AG09319 (cell line): Measurements from ENCODE around the gene HS2ST1.

Experiments used
- DNase-seq: peaks from one replicate; pipeline ENCODE4 v3.0.0-alpha.2; 2010; ENCODE audit warnings: low read depth; ENCODE audit errors: extremely low read depth
- CTCF ChIP-seq: IDR thresholded peaks from 2 replicates; pipeline ENCODE4 v1.5.1; 2011; ENCODE audit warnings: low read depth, mild to moderate bottlenecking, inconsistent platforms, low read length, moderate library complexity

Gene HS2ST1

GRCh38 chr1:86925742-86926141, 11.3 kb downstream of the HS2ST1 start:
- TF ChIP-seq CTCF, result no peak
- no peak for DNase-seq

- DNase-seq, result no peak
- TF ChIP-seq CTCF, result no peak
Measured at GRCh38 chr1:86926883-86927282, 12.4 kb downstream of the HS2ST1 start.

DNA sequence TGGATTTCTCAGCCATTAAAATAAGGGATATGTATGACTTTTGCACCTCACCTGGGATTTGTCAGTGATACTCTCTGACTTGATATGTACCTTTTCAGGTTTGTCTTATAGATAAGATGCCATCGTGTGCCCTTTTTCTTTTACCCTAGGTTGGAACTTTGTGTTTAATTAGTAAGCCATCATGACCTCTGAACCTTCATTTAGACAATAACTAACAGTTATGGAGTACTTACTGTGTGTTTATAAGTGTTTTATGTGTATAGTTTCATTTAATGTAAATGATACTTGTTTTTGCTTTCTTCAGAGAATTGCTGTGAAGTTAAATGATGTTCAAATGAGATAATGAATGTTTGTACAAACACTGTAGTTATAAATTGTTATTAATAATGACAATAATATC, 14.4 kb downstream of the HS2ST1 start:
- no peak for DNase-seq
- TF ChIP-seq CTCF, result no peak

- DNase-seq, result no peak
Measured at GRCh38 chr1:86933051-86933450, 18.6 kb downstream of the HS2ST1 start.

DNA sequence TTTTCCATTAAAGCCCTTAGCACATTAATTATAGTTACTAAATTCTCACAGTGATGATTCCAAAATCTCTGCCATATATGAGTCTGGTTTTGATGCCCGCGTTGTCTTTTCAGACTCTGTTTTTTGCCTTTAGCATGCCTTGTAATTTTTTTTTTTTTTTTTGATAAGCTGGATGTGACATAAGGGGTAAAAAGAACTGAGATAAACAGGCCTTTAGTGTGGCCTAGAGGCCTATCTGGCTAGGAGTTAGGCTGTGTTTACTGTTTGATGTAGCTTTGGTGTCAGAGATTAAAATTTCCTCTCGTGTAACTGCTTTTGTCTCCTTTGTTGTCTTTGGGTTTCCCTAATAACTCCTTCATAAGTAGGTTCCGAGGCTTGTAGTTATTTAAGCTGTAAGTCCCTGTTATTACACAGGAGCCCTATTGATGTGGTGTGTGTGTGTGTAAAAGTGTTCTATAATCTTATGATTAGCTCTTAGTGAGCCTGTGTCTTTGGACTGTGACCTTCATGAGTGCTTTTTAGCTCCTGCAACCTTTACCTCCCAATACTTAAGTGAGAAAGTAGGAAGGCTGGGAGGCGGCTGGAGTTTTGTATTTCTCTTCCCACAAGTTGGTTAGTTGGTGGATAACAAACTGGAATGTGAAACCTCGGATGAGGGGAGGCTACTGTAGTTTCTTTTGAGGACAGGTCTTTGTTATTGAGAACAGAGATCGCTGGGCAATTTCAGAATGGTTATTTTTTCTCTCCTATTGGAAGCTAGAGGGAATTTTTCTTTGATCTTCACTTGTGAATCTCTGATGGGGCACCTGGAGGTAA, 19.3 kb downstream of the HS2ST1 start:
- TF ChIP-seq CTCF, result no peak
- DNase-seq, result no peak

More at GRCh38 chr1:86933051-86933450, 18.6 kb downstream of the HS2ST1 start:
- TF ChIP-seq CTCF, result no peak

- TF ChIP-seq CTCF, result no peak
- no peak for DNase-seq
Measured at GRCh38 chr1:86938450-86938849, 24.0 kb downstream of the HS2ST1 start.

DNA sequence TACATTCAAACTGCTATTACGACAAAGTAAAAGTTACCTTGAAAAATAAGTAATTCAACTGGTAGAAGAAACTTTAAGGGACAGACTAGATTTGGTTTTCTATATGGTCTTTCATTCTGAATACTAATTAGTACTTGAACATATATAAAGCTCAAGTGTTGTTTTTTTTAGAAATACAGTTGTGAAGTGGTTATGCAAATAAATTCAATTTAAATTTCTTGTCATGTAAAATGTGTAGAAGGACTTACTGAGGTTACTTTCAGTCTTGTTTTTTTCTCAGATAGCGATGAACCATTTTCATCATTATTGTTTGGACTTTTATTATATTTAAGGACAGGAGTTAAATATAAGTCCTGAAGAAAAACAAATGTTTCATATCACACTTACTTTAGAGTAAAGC, 24.4 kb downstream of the HS2ST1 start:
- DNase-seq, result no peak
- TF ChIP-seq CTCF, result no peak
